GM18909 (cell line): Measurements from ENCODE around the gene SP140L.
"Not testable (repeated sequence)": the region's sequence is repeated elsewhere in the genome, so short reads cannot be mapped to it uniquely, and the experiment has no call there.

Source experiments
- ATAC-seq: cut with Tn5 transposase; IDR thresholded peaks from one replicate; pipeline ENCODE4 v1.9.1; 2021; ENCODE audit warnings: mild to moderate bottlenecking; ENCODE audit not compliant: unreplicated experiment, poor library complexity

SP140L gene

GRCh38 chr2:230322561-230323384 lies 4.2 kb upstream of the SP140L start:
- ATAC-seq = no peak

GRCh38 chr2:230323385-230324106 lies 3.4 kb upstream of the SP140L start:
- ATAC-seq = no peak

- ATAC-seq = no peak
Measured at GRCh38 chr2:230324503-230324902, 2.5 kb upstream of the SP140L start.

DNA sequence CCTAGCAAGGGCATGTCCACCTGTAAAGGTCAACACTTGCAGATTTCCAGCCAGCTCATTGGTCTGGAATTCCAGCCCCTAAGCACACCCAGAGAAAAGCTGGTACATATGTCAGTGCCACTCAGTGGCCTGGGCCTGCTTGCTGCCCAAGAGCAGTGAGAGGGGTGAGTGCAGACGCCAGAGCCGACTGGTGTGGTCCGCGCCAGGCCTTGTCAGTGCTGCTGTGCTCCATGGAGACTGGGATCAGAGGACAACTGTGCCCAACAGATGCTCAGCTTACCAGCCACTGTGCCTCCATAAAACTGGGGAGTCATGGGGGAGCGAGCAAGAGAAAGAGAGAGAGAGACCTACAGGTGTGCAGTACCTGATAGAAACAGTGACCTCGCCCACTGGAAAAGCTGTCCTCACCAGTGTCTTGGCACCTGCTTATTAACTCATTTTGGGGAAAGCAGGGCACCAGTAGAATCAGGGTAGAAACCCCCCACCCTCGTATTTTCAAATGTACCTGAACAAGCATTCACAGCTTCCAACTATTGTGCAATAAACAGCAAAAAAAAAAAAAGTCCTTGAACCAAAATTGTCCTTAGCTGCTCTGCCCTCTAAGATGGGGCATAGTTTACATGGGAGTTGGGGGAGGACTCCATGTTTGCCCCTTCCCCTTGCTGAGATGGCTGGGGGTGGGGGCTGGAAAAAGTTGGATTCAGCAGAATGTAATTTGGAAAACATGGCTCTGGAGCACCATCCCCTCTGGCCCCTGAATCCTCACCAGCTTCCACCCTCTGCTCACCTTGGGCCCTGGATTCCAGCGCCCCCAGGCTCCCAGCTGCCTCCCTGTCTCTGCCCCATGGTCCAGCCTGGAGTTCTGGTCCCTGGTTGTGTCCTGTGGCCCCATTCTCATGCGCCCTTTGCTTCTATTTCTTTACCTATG lies 1.4 kb upstream of the SP140L start:
- no peak for ATAC-seq

DNA sequence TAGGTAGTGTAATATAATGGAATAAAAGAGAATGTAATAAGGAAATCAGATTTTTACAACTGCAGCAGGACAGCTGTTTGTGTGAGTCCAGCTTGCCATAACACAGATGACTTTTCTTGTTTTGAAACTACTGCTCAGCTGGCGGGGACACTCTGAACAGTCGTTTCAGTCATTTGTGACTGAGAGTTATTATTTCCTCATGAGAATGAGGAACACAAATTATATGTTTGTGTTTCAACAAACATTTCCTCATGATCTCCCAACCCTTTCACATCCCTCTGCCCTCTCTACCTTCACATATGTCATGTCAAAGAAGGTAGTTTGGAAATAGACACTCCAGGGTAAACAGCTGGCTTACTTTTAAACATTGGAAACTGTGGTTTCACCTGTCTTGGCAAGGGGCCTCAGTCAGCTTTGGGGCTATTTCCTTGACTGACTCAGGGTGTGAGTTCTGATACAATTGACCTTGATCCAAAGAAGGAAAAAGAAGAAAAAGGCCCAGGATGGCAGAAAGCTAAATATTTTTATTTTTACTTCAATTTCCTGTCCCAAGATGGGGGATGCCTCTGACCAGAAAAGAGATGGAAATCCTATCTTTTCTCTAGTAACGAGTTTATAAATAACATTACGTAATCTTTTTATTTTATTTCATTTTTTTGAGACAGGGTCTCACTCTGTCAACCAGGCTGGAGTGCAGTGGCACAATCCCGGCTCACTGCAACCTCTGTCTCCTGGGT lies 593 bp downstream of the SP140L start:
- ATAC-seq = peak; percentile 69

- no peak for ATAC-seq
Measured at GRCh38 chr2:230328155-230328458, 1.1 kb downstream of the SP140L start.

DNA sequence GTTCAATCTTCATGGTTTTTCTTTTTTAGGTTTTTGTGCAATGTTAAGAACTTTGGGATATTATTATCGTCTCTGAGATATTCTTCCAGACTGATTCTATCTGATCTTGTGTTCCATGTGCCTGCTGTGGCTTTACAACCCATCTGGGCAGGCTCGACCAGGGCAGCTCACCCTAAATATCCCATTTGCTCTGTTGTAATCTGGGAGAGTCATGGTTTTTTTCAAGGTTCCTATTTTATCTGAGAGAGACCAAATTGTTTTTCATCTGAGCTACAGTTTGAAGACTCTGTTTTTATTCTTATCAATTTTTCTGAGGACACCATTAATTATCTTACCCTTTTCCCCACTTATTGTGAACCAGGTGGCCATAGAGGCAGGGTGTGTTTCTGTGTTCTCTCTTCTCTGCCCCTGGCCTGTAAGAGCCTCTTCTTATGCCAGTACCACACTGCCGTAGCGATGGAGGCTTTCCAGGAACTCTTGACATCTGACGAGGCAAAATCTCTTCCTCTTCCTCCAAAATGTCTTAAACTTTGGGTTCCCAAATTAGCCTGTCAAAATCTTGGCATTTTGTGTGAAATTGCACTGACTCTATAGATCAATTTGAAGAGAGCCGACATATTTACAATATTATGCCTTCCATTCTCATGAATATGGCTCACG lies 3.1 kb downstream of the SP140L start:
- no peak for ATAC-seq

- ATAC-seq = no peak
Measured at GRCh38 chr2:230330725-230331124, 3.7 kb downstream of the SP140L start.

DNA sequence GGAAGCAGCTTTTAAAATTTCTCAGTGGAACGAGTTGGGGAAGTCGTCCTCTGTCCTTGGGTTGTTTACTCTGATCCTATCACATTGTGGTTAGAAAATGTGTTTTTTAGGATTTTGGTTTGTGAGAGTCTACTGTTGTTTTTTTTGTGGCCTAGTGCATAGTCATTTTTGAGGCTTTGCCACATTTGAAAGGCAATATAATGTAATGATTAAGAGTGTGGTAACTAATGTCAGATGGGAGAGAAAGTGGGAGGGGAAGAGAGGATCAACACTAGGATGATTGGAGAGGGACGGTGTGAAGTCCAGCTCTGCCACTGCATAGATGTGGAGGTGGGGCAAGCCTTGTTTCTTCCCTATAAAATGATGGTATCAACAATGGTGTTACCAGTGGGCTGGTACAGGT lies 8.5 kb downstream of the SP140L start:
- ATAC-seq = no peak

DNA sequence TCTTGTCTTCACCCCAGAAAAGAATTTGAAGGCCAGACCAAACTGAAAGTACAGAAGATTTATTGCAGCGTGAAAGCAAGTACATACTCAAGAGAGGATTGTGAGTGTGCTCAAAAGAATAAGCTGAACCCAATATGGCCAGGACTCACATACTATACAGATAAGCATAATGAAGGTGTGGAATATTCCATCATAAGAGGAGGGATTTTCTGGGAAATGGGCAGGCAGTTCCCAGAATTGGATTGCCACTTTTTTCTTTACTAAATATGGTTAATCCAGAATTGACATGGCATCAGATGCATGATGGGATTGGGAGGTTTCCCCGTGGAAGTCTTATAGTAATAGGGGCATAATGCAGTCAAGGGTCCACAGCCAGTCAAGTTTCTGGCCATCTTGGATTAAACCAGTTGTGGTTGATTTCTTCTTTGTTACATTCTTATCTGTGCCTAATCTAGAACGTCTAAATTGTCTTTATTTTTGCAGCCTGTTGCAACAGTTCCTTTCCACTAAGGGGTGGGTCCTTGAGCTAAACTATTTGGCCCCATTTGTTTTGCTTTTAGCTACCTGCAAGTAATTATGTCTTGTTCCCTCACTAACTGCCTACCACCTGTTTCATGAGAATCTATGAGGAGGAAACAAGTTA lies 9.0 kb downstream of the SP140L start:
- ATAC-seq = no peak

DNA sequence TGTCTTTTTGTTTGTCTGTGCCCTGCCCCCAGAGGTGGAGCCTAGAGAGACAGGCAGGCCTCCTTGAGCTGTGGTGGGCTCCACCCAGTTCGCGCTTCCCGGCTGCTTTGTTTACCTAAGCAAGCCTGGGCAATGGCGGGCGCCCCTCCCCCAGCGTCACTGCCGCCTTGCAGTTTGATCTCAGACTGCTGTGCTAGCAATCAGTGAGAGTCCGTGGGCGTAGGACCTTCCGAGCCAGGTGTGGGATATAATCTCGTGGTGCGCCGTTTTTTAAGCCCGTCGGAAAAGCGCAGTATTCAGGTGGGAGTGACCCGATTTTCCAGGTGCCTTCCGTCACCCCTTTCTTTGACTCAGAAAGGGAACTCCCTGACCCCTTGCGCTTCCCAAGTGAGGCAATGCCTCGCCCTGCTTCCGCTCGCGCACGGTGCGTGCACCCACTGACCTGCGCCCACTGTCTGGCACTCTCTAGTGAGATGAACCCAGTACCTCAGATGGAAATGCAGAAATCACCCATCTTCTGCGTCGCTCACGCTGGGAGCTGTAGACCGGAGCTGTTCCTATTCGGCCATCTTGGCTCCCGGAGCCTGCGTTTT lies 15.0 kb downstream of the SP140L start:
- not testable (repeated sequence) for ATAC-seq

DNA sequence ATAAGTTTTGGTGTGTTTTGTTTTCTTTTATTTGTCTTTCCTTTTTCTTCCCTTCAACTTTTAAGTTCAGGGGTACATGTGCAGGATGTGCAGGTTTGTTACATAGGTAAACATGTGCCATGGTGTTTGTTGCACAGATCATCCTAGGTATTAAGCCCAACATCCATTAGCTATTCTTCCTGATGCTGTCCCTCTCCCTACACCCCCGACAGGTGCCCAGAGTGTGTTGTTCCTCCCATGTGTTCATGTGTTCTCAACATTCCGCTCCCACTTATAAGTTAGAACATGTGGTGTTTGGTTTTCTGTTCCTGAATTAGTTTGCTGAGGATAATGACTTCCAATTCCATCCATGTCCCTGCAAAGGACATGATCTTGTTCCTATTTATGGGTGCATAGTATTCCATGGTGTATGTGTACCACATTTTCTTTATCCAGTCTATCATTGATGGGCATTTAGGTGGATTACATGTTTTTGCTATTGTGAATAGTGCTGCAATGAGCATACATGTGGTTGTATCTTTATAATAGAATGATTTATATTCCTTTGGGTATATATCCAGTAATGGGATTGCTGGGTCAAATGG lies 16.1 kb downstream of the SP140L start:
- ATAC-seq = not testable (repeated sequence)

- no peak for ATAC-seq
Measured at GRCh38 chr2:230343747-230344146, 16.8 kb downstream of the SP140L start.

- ATAC-seq = no peak
Measured at GRCh38 chr2:230346465-230346864, 19.5 kb downstream of the SP140L start.

DNA sequence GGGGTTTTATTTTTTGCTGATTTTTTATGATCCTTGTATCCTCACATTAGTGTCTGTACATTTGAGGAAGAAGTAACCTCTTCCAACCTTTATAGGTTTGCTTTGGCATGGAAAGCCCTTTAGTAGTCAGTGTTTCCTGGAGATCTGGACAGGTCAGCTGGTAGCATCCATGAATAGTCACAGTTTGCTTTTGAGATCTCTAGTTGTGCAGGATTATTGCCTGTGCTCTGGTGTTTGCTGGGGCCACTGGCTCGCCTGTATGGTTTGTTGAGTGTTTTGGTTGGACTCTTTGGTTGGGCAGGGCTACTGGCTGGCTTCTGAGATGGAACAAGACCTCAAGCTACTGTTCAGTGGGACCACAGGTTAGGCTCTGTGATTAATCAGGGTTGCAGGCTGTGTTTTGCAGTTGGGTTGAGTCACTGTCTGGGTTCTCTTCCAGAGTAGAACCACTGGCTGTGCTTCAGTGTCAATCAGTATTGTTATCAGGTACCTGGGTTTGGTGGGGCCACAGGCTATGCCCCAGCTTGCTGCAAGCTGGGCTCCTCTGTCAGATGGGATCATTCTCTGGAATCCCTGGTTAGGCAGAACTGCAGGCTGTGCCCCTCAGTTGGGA lies 20.0 kb downstream of the SP140L start:
- ATAC-seq = no peak

DNA sequence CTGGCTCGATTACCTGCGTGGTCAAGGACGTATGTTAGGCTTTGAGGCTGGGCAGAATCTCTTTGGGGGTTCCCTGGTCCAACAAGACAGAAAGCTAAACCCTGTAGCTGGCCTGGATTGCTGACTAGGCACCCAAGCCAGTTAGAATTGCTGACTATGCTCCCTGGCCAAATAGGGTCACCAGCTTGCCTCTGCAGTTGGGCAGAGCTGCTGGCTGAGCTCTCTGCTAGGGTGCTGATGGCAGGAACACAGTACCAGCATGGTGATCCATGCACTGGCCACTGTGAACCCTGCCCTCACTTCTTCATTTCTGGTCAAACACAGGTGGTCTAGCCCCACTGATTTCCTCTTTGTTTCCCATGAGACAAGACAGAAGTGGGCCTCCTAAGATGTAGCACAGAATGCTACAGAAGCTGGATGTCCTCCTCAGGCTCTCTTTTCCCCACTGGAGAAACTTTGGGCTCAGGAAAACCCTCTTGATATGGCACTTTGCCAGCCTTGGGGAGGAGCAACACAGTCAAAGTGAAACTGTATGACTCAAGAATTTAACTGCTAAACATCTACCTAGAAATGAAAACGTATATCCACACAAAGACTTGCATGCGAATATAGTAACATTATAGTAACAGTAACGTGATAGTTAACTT lies 20.8 kb downstream of the SP140L start:
- peak; percentile 59 for ATAC-seq

DNA sequence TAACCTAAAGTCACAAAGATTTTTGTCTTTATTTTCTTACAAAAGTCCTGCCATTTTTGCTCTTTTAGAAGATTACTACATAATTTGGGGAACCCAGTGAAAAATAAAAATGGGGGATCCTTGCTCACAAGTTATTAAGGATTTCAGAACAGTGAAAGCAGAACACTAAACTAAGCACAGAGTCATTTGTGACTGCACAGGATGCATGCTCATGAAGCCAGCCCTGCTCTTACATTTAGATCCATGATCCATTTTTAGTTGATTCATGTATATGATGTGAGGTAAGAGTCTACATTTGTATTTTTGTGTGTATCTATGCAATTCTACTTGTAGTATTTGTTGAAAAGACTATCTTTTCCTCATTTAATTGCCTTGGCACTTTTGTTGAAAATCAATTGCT lies 21.8 kb downstream of the SP140L start:
- no peak for ATAC-seq

GRCh38 chr2:230356084-230356483 lies 29.1 kb downstream of the SP140L start:
- no peak for ATAC-seq
